ENCODE measurements around the gene DDX39B. TPM values are rescaled to one million over a fixed set of nuclear protein-coding genes. Genes with fewer than 3 reads are reported as not detected.

DDX39B gene
- total RNA-seq, 4 donors from 2014 or later = 119 to 429 (median 282) TPM

DNA sequence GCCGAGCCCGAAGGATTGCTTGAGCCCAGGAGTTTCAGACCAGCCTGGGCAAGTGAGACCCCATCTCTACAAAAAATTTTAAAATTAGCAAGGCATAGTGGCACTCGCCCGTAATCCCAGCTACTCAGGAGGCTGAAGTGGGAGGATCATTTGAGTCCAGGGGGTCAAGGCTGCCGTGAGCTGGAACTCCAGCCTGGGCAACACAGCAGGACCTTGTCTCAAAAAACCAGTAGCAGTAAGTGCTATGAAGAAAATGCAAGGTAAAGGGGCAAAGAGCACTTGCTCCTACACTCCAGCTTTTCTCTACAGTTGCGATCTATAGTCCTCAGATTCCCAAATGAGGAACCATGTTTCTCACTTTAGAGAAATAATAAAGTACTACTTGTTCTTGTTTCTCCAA lies 1.8 kb upstream of the DDX39B start:
- no peak overlapping the region for H3K27ac ChIP-seq
- TF ChIP-seq, protein P1, sequence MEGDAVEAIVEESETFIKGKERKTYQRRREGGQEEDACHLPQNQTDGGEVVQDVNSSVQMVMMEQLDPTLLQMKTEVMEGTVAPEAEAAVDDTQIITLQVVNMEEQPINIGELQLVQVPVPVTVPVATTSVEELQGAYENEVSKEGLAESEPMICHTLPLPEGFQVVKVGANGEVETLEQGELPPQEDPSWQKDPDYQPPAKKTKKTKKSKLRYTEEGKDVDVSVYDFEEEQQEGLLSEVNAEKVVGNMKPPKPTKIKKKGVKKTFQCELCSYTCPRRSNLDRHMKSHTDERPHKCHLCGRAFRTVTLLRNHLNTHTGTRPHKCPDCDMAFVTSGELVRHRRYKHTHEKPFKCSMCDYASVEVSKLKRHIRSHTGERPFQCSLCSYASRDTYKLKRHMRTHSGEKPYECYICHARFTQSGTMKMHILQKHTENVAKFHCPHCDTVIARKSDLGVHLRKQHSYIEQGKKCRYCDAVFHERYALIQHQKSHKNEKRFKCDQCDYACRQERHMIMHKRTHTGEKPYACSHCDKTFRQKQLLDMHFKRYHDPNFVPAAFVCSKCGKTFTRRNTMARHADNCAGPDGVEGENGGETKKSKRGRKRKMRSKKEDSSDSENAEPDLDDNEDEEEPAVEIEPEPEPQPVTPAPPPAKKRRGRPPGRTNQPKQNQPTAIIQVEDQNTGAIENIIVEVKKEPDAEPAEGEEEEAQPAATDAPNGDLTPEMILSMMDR (IDR thresholded peaks at IDR 0.05) = no peak
- no peak for TF ChIP-seq POLR2A (IDR thresholded peaks at IDR 0.05)
- no peaks in the 10 kb centered on the region for H3K27me3 ChIP-seq
- no peak overlapping the region for H3K4me3 ChIP-seq
- no peak for DNase-seq
- no peaks in the 10 kb centered on the region for H3K9me3 ChIP-seq
- H3K4me1 ChIP-seq = peaks cover 6 to 9% of the 10 kb centered on the region in 2 donors
- H3K36me3 ChIP-seq = no peaks in the 10 kb centered on the region
- intact Hi-C loops (cut with DNase I; ENCODE audit: low total_unique reads) = no loop called here

DNA sequence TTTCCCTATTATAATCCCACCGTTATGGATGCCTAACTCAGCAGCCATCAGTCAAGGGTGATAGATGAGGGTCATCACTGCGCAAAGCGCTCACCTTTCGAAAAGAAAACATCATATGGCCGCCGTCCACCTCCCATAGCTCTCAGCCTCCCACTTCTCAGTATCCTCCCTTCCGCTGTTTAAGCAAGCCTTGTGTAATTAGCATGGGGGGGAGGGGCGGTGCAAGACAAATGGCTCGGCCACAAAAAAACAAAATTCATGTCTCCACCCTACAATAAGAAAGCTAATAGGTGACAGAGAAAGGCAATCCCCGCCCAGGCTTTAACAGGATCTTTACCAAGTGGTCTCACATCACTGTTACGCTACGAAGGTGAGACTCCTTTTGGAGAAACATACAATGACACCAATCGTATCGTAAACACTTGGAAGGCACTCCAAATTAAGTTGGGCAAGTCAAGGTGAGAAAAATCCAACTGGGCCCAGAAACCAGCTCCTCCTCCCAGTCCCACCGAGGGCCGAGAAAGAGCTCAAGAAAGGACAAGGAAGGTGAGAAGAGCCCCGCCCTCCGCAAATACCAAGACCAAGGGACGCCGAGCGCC lies 645 bp downstream of the DDX39B start:
- TF ChIP-seq, protein P1 (IDR thresholded peaks at IDR 0.05) = no peak
- TF ChIP-seq POLR2A (IDR thresholded peaks at IDR 0.05) = no peak
- Histone ChIP-seq H3K27me3 (no peaks in the 10 kb centered on the region), H3K9me3 (no peaks in the 10 kb centered on the region), H3K4me3 (peak overlapping the region; percentile 75 to 87), H3K27ac (peak overlapping the region; percentile 85 to 100), H3K36me3 (no peaks in the 10 kb centered on the region), H3K4me1 (peaks cover 6% of the 10 kb centered on the region in 2 donors)
- intact Hi-C loops (cut with DNase I; ENCODE audit: low total_unique reads) = no loop called here
- DNase-seq = peak in 1 of 2 donors; percentile 43

DNA sequence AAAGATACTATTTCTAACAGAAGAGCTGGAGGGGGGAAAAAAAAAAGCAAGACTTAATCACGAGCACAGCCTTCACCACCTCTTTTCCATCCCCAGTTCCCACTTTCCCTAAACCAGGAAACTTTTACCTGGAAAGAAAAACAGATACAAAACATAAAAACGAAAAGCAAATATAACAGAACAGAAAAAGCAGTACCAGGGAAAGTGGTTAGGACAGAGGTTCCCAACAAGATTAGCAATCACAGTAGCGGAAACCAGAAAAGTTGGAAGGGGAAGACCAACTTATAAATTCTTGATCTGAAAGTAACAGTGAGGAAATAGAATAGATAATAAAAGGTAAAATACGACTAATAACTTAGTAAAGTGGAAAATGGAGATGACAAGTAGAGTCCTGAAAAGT lies 1.2 kb downstream of the DDX39B start:
- TF ChIP-seq, protein P1 (IDR thresholded peaks at IDR 0.05) = no peak
- TF ChIP-seq POLR2A (IDR thresholded peaks at IDR 0.05) = no peak
- Histone ChIP-seq H3K9me3 (no peaks in the 10 kb centered on the region), H3K4me3 (peak overlapping the region; percentile 75 to 87), H3K4me1 (peaks cover 6% of the 10 kb centered on the region in 2 donors), H3K36me3 (no peaks in the 10 kb centered on the region), H3K27ac (peak overlapping the region; percentile 85 to 100), H3K27me3 (no peaks in the 10 kb centered on the region)
- no peak for DNase-seq
- intact Hi-C loops (cut with DNase I; ENCODE audit: low total_unique reads) = no loop called here

DNA sequence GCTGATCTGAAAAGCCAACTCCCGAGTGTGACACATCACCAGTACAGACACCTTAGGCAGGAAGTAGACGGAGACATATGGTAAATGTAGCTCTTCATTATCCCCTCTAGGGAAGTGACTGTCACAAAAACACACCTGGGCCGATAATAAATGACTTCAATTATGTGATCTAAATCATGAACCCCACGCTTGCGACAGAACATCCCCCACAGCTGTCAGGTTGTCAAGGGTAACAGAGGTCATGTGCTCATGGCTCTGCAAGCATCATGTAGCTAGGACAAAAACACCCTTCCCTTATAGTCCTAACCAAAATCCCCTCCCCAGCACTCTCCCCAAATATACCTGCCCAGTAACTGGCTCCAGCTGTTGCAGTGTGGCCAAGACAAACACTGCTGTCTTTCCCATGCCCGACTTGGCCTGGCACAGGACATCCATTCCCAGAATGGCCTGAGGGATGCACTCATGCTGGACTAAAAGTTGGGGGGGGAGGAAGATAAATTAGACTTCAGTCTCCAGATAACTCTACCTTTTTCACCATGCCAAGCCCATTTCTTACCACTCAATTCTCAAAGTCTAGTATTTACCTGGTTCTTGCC lies 2.9 kb downstream of the DDX39B start:
- Histone ChIP-seq H3K36me3 (no peaks in the 10 kb centered on the region), H3K9me3 (no peaks in the 10 kb centered on the region), H3K27me3 (no peaks in the 10 kb centered on the region), H3K27ac (no peak overlapping the region), H3K4me3 (no peak overlapping the region), H3K4me1 (peaks cover 6% of the 10 kb centered on the region in 2 donors)
- DNase-seq = no peak
- TF ChIP-seq POLR2A (IDR thresholded peaks at IDR 0.05) = no peak
- TF ChIP-seq, protein P1 (IDR thresholded peaks at IDR 0.05) = no peak
- intact Hi-C loops (cut with DNase I; ENCODE audit: low total_unique reads) = no loop called here

DNA sequence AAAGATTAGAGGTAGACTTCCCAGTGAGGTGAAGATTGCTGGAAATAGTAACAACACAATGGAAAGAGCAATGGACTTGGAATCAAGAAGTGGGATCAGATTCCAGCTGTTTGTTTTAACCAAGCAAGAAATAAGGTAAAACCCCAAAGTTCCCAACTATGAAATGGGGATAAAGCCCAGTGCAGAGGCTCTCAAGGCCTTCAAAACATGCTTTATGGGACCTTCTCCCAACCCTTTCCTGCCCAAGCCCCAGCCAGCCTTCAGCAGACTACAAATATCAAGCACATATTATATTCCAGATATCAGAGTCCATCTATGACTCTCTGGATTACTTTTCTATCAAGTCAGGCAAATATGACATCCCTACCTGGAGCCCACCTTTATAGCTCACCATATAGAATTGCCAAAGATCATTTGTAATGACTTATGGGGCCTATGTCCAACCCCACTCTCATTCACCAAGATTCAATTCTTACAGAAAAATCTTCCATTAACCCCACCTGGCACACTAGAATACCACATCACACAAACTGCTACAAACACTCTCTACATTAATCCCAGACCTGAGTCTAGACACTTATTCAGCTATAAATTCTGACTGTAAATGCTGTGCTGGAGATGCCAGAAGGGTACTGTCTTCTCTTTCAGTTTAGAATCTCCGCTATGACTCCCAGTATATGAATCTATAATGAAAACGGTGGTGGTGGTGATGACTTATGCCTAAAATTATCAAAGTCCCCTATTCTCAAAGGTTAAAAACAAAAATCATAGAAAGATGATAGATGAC lies 6.1 kb downstream of the DDX39B start:
- H3K27me3 ChIP-seq = no peaks in the 10 kb centered on the region
- DNase-seq = no peak
- TF ChIP-seq, protein P1 (IDR thresholded peaks at IDR 0.05) = no peak
- no peak for TF ChIP-seq POLR2A (IDR thresholded peaks at IDR 0.05)
- H3K9me3 ChIP-seq = no peaks in the 10 kb centered on the region
- intact Hi-C loops (cut with DNase I; ENCODE audit: low total_unique reads) = no loop called here
- no peak overlapping the region for H3K4me3 ChIP-seq
- H3K27ac ChIP-seq = no peak overlapping the region
- peaks cover 6% of the 10 kb centered on the region in 2 donors for H3K4me1 ChIP-seq
- no peaks in the 10 kb centered on the region for H3K36me3 ChIP-seq
